Measurements from ENCODE around the gene PAQR3. TPM values are rescaled to one million over a fixed set of nuclear protein-coding genes. Genes with fewer than 3 reads are reported as not detected.
A peak's percentile ranks its signal among the peaks of the same experiment; 100 is the strongest.

PAQR3 gene
- total and polyA plus RNA-seq, 2 of the 8 experiments (the other 6 are each of a cell fraction or from before 2014, with no cell fraction given), result 28.9 to 35.2 TPM

GRCh38 chr4:78953769-78954666 lies 14.8 kb upstream of the PAQR3 start:
- FAIRE-seq, result peak; percentile 65
- Histone ChIP-seq H3K4me3 (ENCODE audit: extremely low read depth in 1 of 4, insufficient read depth in 2 of 4, low read depth in 3 of 4, low read length in 4 of 4) (no peak overlapping the region), H3K23ac (ENCODE audit: insufficient read length) (no peak overlapping the region)

More at GRCh38 chr4:78953769-78954666, 14.8 kb upstream of the PAQR3 start:
- Histone ChIP-seq H2AFZ (ENCODE audit: low read length) (no peak overlapping the region), H2BK20ac (ENCODE audit: low read length) (no peak overlapping the region), H3K36me3 (ENCODE audit: control insufficient read depth in 2 of 4, insufficient read depth in 4 of 4, low read length in 3 of 4) (no peaks in the 10 kb centered on the region), H3K56ac (replicated peaks; ENCODE audit: insufficient read length, low read depth, low read length) (no peak overlapping the region), H4K91ac (replicated peaks; ENCODE audit: insufficient read length, low read length) (no peak overlapping the region), H3K9ac (replicated peaks in 1 of 4; ENCODE audit: extremely low read depth in 1 of 4, low read depth in 3 of 4, low read length in 3 of 4) (no peak overlapping the region), H2AK5ac (ENCODE audit: low read depth, low read length) (no peak overlapping the region), H3K79me2 (ENCODE audit: control insufficient read depth in 1 of 2, insufficient read depth in 2 of 2, low read length in 2 of 2) (no peaks in the 10 kb centered on the region), H4K5ac (ENCODE audit: insufficient read length, low read depth, low read length) (no peak overlapping the region), H2BK120ac (replicated peaks; ENCODE audit: low read depth, low read length) (no peak overlapping the region), H2BK5ac (ENCODE audit: low read depth, low read length) (no peak overlapping the region), H3K4ac (replicated peaks; ENCODE audit: insufficient read length, low read depth, low read length) (no peak overlapping the region), H2BK15ac (ENCODE audit: low read length) (no peak overlapping the region), H3K79me1 (ENCODE audit: low read depth, low read length) (no peaks in the 10 kb centered on the region), H3K27ac (ENCODE audit: low read depth, low read length) (no peak overlapping the region), H3K14ac (ENCODE audit: insufficient read length) (no peak overlapping the region), H4K20me1 (replicated peaks in 1 of 2; ENCODE audit: control insufficient read depth in 1 of 2, insufficient read depth in 2 of 2, low read length in 2 of 2) (no peaks in the 10 kb centered on the region), H3K4me2 (ENCODE audit: insufficient read depth in 1 of 2, low read depth in 2 of 2, low read length in 2 of 2) (no peak overlapping the region), H3K9me3 (ENCODE audit: insufficient read depth in 2 of 2, low read depth in 1 of 2, low read length in 1 of 2) (no peaks in the 10 kb centered on the region), H3K23me2 (ENCODE audit: low read depth, low read length) (no peaks in the 10 kb centered on the region), H3K18ac (ENCODE audit: extremely low read depth, low read length) (no peak overlapping the region), H3K4me1 (replicated peaks in 1 of 4; ENCODE audit: control insufficient read depth in 3 of 4, insufficient read depth in 4 of 4, low read length in 3 of 4) (no peaks in the 10 kb centered on the region), H3K27me3 (replicated peaks in 1 of 4; ENCODE audit: control insufficient read depth in 3 of 4, extremely low read depth in 1 of 4, insufficient read depth in 3 of 4, low read length in 3 of 4) (no peaks in the 10 kb centered on the region), H4K8ac (ENCODE audit: extremely low read depth, insufficient read depth, low read length) (no peak overlapping the region), H2BK12ac (ENCODE audit: low read depth, low read length) (no peak overlapping the region)
- ChIA-PET CTCF (ENCODE audit: partially characterized antibody) (interaction anchor here (0.5 to 2.8 kb wide), 19 partner anchors 10 to 1382 kb away, joined by 3 to 20 read pairs (median 3); partner anchors contain the start of genes CFAP299 and PAQR3), POLR2A (ENCODE audit: partially characterized antibody) (interaction anchor here (0.7 kb wide), 1 partner anchor 11 kb away, joined by 3 read pairs; no protein-coding TSS in a partner anchor)
- 57% methylated on average over 10 of the region's 11 CpGs; no CpG with 5 or more reads in 1 of the 2 experiments for WGBS, 2 experiments (ENCODE audit: extremely low coverage in 1 of 2, insufficient coverage in 1 of 2, insufficient read length in 1 of 2, insufficient replicate concordance in 2 of 2, low coverage in 1 of 2, low lambda C conversion rate in 2 of 2, missing lambda C conversion rate in 1 of 2)
- no peak for DNase-seq (ENCODE audit: low read depth in 1 of 2, low spot score in 2 of 2)

All from H1 (cell line).